Stimulated activated CD8-positive, alpha-beta memory T cell treated with anti-CD3 and anti-CD28 coated beads, Interleukin-12 subunit alpha, Interleukin-12 subunit beta, amount 100 ng/mL, for 1 hour (primary cell): ENCODE measurements around the gene LRSAM1.

ENCODE experiments used
- DNase-seq: peaks from one replicate; pipeline ENCODE4 v3.0.0-alpha.2; 2020; ENCODE audit warnings: low read depth

The LRSAM1 gene

DNA sequence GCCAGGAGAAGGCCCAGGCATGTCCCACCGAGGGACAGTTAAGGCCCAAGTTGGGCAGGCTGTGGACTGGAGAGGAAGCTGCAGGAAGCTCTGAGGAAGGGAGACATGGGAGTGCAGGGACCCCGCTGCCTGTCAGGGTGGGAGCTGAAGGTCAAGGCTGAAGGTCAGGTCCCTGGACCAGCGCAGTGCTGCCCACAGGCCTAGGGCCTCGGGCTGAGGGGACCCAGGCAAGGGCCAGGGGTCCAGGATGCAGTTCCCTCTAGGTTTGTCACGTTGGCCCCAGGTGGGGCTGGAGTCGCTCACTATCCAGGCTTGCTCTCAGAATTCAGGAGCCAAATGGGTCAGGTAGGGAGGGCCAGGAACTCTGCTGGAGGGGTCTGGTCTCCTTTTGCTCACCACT is 84.1 kb downstream of the LRSAM1 start:
- no peak for DNase-seq

DNA sequence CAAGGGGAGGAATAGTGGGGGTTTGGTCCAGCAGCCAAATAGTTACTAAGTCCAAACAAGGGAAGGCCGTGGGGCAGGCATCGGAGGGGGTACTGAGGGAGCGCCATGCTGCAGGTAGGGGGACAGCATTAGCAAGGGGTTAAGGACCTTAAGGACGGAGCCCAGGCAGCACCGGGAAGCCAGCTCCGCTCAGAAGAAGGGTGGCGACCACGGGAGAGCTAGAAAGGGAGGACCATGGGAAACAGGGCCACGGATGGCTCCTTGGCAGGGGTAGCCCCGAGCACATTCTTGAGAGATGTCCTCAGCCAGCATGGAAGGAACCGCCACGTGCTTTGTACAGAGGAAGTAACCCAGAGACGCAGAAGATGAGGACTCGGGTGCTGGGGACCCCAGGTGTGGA is 84.5 kb downstream of the LRSAM1 start:
- no peak for DNase-seq

DNA sequence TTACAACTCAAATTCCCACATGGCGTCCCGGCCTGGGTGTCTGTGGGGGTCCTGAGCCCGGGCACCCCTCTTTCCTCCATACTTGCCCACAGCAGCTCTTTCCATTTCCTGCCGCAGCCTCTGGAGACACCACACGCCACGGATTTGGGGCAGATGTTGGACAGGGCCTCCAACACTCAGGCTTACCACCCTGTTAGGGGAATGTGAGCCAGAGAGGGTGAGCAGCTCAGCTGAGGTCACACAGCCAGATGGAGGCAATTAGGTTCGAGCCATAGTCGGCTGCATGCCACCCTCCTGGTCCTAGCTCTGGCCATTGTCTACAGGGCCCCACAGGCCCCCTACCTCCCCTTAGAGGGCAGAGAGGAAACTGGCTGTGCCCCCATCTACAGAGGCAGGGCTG is 85.2 kb downstream of the LRSAM1 start:
- no peak for DNase-seq

DNA sequence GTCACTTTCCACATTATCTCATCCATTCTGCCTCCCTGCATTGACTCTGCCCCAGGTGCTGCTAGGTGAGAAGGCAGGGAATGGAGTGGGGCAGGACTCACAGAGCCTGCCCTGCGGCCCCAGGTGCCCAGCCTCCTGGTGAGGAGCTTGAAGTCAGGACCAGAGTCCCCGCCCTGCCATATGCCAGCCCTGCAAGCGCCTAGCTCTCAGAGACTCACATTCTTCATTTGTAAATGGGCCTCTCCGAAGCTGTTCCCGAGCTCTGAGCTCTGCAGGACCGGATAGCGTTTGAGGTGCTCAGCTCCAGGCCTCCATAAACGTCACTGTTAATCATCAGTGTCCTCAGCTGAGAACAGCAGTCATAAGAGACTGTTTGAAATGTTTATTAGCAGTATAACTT is 85.7 kb downstream of the LRSAM1 start:
- no peak for DNase-seq

DNA sequence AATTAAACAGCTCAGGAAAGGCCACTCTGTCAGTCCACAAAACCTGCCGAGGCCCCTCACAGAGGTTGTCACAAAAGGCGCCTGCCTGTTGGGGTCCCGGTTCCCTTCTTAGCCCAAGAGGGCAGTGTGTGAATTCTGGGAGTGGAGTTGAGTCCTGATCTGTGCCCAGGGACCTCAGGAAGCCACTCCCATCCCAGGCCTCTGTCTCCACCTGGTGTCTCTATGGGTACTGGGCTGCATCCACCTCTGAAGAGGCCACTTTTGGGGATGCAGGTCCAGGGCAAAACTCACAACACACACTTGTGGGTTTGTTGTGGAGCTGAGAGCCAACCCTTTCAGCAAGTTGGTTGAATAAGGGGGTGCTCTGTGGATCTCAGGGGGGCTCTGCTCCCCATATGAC is 86.5 kb downstream of the LRSAM1 start:
- no peak for DNase-seq

DNA sequence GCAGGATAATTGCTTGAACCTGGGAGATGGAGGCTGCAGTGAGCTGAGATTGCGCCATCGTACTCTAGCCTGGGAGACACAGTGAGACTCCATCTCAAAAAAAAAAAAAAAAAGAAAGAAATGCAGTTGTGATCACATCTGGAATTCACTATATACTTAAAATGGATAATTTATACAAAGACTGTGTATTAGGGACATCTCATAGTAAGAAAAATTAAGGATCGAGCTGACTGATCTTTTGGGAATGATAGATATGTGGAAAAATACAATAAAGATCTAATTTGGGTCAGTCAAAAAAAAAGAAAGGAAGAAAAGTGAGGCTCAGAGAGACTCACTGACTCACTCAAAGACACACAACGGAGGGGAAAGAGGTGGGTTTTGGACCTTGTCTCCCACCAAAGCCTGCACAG is 87.5 kb downstream of the LRSAM1 start:
- DNase-seq, result no peak

DNA sequence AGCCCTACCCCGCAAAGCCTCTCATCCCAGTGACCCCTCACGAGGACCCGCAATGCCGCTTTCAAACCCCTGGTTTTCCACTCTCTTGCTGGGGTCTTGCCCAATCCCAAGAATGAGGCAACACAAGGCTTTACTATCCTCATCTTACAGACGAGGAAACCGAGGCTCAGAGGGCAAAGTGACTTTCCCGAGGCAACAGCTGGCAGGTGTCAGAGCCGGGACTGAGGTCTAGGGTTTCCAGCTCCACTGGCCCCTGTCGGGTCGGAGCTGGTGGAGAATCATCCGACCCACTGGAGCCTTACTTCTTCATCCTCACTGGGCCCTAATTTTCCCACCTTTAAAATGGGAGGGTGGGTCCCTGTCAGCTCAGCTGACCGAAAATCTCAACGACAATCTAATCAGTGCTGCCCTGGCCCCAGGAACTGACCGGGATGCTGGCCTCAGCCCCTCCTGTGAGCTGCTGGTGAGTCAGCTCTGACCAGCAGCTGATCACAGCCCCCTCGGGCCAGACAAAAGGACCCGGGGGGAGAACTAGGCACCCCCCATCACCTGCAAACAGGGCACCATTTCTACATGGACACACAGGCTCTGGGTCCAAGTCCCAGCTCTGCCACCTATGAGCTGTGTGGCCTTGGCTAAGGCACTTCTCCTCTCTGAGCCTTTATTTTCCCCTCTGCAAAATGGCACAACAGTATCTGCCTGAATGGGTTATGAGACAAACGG is 88.1 kb downstream of the LRSAM1 start:
- no peak for DNase-seq

DNA sequence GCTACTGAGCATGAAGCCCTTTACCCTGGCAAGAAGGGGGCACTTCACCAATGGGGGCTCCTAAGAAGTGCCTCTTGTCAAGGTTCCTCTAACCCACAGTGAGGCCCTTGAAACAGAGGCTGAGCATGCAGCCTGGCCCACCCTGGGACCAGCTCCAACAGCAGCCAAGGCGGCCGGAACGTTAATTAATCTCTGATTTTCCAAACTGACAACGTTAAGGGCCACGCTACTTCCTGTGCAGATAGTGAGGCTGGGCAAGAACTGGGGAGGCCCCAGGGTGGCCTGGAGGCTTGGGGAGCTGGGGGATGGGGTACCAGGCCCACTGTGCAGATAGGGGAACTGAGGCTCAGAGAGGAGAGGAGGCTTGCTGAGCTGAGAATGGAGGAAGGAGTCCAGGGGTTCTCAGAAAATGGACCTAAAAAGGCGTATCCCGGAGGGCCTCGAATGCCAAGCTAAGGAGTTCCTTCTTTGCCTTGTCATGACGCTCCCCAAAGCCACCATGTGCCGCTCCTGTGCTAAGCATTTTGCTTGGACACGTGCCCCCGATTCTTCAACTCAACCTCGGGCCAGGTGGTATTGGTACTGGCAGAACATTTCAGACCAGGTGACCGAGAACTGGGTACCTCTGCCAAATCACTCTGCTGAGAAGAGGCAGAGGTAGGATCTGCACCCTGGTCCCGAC is 88.8 kb downstream of the LRSAM1 start:
- no peak for DNase-seq

DNA sequence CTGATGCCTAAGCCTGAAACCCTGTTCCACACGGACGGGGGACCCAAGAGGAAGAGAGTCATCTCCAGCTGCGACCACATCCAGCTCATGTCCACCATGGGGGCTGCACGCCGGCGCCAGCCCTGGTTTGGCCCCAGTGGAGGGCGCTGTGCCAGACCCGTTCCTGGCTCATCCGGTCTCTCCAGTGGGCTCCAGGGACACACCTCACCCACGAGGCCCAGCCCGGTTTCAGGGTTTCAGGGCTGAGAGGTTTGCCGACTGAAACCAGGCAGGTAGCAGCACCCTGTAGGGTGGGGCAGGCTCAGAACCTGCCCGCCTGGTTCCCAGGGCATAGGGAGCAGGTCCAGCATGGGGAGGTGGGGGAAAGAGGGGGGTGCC is 89.3 kb downstream of the LRSAM1 start:
- no peak for DNase-seq

DNA sequence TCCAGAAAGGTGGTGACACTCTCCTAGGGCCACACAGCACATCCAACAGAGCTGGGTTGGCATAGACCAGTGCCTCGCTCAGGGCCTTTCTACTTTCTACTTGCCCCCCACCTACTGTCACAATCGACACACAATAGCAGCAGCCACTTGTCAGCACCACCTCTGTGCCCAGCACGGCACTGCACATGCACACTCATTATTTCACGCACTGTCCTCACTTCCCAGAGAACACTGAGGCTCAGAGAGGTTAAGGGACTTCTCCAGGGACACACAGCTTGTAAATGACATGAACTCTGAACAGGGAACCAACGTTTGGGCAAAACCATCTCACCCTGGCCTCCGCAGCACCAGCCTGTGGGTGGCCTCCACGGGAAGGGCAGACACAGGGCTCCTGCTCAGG is 89.9 kb downstream of the LRSAM1 start:
- DNase-seq, result no peak

DNA sequence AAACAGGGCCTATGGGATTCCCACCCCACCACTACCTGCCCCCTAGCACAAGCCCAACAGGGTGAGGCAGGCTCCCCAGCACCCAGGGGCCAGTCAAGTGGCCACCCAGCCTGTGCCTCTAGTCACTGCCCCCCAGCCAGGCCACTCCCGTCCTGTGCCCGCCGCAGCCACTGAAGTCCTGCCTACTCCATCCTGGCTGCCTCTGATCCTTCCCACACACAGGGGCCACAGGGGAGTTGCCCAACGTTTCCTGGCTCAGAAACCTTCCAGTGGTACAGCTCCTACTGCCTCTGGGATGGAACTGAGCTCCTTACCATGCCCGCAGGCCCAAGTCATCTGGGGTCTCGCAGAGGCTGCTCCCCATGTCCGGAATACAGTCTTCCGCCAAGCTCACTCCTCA is 90.6 kb downstream of the LRSAM1 start:
- DNase-seq, result no peak

DNA sequence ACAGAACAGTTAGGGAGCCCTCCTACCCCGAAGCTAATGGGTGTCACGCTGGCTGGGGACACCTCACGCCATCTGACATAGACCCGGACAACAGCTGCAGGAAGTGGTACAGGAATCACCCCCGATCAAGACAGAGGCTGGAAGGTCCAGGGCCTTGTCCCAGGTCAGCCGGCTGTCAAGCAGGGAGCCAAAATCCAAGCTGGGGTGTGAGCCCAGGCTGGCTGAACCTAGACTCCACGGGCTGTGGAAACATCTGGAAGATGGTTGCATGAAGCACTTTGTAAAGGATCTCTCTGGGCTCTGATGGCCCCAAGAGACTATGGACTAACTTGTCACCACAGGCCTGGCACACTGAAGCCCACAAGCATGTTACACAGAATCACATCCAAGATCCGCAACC is 91.9 kb downstream of the LRSAM1 start:
- no peak for DNase-seq

DNA sequence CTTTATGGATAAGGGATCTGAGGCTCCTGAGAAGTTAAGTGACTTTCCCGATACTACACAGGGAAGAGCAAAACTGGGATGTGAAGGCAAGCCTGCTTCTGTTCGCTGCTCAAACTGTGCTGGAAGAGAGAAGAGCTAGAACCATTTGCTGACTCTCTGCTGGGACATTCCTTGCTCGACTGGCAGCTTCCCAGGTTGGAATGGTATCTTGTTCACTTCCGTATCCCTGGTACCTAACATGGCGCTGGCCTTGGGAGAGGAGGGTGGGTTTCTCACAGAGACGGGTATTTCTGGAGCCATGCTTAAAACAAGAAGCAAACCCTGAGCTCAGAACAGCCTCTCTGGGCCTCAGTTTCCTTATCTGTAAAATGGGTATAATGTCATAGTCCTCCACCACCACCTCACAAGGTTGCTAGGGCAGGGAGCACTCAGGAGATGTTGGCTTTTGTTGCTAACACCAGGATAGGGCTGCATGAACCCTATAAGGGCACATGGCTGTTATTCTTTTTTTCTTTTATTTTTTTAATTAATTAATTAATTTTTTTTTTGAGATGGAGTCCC is 92.7 kb downstream of the LRSAM1 start:
- DNase-seq, result no peak

DNA sequence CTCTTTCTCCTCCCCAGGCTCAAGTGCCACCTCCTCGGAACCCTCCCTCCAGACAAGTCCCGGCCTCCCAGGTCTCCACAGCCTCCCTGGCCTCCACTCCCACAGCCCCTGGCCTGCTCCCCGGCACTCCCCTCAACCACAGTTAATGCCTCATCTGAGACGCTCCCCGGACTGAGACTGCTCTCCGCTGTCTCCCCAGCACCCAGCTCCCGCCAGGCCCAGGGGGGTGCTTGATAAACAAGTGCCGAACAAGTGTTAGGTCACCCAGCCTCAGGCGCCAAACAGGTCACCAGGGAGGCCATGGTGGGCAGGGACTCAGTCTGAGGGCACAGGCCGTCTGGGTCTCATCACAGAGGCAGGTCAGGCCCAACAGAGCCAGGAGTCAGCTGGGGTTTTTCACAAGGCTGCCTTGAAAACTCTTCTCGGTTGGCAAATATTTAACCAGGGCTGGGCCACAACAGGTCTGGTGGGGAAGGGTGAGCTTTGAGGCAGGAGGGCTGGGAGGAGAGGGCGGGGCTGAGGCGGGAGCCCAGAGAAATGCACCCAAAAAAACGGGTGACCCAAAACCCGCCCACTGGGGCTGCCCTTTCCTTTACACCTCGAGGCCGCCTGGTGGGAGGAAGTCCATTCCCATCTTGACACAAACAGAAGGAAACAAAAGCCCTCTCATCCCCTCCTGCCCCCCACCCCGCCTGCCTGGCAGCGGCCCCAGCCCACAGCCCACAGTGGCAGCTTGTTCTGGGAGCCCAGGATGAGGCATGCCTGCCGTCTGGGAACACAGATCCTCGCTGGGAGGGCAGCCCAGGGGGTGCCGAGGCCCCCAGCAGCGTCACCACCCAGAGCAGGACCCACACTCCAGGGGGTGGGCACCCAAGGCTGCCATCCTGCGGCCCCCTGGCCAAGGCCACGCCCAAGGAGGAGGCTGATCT is 94.2 kb downstream of the LRSAM1 start:
- no peak for DNase-seq

DNA sequence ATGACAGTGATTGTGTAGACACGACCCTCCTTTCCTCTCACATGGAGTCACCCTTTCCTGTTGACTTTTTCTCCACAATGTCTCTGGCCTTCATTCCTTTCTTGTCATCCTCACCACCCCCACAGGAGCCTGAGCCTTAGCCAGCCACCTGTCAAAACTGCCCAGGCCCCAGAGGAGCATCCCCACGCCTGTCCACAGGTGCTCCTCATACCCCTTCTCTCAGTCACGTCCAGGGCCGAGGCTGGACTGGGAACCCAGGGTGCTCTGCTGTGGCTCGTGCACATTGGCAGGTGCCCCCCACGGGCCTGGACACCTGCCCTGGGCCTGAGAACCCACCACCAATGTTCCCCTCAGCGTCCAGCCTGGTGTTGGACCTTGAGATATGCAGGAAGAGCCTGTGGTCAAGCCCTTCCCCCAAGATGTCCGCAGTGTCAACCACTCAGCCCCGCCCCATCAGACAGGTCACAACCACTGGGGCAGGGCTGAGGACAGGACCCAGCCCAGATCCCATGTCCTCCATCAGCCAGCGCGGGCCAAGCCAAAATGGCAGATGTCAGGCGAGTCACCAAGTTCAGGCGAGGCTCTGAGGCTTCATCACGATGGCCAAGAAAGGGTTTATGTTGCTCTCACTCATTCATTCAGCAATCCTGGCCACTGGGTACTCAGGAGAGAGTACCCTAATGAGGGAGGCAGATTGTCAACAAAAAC is 95.0 kb downstream of the LRSAM1 start:
- DNase-seq, result no peak

DNA sequence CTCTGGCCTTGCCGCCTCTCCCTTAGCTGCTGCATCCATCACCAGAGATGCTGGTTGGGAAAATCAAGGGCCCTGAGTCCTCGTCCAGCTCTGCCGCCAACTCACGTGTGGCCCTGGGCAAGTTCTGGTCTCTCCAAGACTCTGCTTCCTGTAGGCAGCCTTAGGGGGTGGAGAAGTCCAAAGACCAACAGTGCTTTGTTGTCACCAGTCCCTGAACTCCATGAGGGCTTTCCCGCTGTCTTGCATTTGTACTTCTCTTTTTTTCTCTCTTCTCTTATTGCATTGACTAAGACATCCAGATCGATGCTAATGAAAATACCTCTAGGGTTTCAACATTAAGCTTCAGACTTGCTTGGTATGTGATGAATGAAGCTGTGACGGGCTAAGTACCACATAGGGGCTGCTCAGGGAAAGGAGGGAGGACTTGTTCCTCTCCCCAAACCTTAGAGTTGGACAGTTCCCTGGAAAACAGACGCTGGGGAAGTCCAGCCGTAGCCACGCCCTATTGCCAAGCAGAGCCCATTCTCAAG is 97.1 kb downstream of the LRSAM1 start:
- DNase-seq, result no peak

DNA sequence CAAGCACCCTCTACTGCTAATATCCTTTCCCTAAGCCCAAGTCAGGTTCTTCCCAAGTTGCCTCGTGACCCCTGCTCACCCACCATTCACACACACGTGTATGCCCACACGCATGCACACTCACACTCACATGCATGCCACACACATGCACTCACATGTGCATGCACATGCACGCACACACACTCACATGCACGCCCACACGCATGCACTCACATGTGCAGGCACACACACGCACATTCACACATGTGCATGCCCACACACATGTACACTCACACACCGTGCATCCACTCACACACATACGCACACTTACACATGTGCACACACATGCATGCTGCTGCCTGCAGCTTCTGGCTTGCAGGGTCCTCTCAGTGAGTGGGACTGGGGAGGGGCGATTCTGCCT is 97.9 kb downstream of the LRSAM1 start:
- no peak for DNase-seq

DNA sequence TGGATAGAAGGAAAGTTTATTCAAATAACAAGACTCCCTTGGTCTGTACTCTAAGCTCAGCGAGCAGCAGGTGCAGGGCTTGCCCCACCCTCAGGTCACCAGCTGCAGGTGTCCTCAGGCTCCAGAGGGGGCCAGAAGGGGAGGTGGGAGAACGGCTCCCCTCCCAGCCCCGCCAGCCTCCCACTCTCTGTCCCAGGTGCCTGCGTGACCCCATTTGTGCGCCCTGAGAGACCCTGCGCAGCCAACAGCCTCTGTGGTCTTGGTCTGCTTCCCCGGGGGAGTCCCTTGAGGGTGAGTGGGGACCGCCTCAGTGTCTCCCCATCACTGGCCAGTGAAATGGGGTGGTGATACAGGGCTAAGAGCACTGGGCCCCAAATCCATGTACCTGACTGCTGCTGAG is 98.4 kb downstream of the LRSAM1 start:
- DNase-seq, result no peak

DNA sequence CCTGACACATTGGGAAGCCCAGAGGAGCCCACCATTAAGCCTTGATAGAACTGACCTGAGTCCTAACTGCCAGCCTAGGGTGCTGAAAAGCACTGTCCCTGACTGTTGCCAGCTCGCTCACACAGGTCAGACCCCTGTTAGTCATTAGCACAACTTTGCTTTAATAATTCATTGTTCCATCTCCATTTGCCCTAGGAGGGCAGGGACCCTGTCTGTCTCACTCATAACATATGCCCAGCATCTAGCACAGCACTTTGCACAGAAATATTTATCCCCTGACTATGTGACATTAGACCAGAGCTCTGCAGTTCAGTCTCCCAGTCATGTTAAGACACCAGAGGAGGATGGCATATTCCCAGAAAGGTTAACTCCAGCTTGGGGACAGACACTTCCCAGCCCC is 99.0 kb downstream of the LRSAM1 start:
- DNase-seq, result no peak

DNA sequence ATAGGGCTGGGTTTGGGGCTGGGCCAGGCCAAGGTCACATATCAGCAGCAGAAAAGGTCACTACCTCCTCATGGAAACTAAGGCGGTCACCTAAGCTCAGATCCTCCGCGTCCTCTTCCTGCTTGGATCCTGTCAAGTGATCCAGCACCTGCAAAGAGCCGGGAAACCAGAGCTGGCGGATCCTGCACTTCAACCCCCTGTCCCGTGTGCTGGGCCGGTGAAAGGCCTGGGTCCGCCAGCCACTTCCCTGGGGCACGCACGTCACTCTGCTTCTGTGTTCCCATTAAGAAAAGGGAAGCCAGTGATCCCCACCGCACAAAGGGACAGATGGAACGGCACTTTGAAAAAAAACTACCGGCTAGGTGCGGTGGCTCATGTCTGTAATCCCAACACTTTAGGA is 99.4 kb downstream of the LRSAM1 start:
- DNase-seq, result no peak
